ENCODE results near the gene ATP10D.

DNA sequence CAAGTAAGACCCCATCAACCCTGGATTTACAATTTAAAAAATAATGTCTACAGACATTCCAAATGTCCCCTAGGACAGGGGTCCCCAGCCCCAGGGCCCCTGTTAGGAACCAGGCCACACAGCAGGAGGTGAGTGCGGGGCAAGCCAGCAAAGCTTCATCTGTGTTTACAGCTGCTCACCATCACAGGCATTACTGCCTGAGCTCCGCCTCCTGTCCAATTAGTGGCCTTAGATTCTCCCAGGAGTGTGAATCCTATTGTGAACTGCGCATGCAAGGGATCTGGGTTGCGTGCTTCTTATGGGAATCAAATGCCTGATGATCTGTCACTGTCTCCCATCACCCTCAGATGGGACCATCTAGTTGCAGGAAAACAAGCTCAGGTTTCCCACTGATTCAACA is 146.1 kb downstream of the ATP10D start:
- no peak for TF ChIP-seq POLR2A (IDR thresholded peaks at IDR 0.05; ENCODE audit: low read length)
- no peak for TF ChIP-seq GATA1 (IDR thresholded peaks at IDR 0.05; ENCODE audit: low read depth, low read length)

Data from erythroblast (primary cell).